LoVo (cell line): Measurements from ENCODE around the gene SLC29A2.

Source experiments
- DNase-seq: peaks from one replicate; pipeline ENCODE4 v3.0.0-alpha.2; 2016; ENCODE audit warnings: low spot score

The SLC29A2 gene, protein sequence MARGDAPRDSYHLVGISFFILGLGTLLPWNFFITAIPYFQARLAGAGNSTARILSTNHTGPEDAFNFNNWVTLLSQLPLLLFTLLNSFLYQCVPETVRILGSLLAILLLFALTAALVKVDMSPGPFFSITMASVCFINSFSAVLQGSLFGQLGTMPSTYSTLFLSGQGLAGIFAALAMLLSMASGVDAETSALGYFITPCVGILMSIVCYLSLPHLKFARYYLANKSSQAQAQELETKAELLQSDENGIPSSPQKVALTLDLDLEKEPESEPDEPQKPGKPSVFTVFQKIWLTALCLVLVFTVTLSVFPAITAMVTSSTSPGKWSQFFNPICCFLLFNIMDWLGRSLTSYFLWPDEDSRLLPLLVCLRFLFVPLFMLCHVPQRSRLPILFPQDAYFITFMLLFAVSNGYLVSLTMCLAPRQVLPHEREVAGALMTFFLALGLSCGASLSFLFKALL

DNA sequence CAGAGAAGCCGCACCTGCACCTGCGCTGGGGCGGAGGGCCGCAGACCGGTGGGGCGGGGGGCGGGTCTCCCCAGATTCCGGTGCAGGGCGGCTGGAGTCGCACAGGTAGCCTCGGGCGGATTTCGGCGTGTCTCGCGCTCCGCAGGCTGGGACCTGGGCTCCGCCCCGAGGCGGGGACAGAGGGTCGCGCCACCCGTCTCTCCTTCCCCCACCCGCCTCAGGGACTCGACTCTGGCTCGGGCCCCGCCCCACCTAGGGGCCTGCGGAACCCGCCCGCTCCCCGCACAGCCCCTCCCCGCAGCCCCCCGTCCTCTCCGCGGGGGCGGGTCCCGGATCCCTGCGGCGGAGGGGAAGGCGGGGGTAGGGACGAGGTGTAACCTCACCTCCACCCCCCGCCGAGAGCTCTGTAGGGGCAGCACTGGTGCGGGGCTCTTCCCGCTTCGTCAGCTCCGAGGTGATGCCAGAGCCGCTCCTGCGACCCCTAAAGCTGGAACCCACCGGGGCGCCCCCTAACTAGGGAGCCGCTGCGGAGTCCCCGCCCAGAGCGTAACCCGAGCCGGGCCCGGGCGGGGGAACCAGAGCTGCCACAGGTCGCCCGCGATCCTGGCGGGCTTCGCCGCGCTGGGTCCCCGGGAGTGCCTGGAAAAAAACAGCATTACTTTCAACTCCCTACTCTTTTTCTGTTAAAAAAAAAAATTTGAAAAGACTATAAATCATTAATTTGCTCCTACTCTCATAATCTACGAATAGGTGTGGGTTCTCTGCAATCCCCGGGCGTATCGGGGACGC is at the start of gene SLC29A2:
Gene SLC29A2 (minus strand): TSS at position 134 of the 789 bp plus-strand sequence. CDS start 169 bp downstream, outside the sequence.
- DNase-seq: peak; percentile 88

GRCh38 chr11:66420671-66421476 is 49.3 kb upstream of the SLC29A2 start, which contains the start of gene NPAS4:
TSS of gene NPAS4 (plus strand) at chr11:66421035. CDS start at chr11:66421180, 145 bp downstream.
- no peak for DNase-seq

GRCh38 chr11:66419825-66420224 is 48.3 kb upstream of the SLC29A2 start:
- DNase-seq: no peak

- DNase-seq: no peak
Observed at GRCh38 chr11:66418986-66419308, 47.4 kb upstream of the SLC29A2 start.

GRCh38 chr11:66418168-66418985 is 46.8 kb upstream of the SLC29A2 start:
- DNase-seq: peak; percentile 56

DNA sequence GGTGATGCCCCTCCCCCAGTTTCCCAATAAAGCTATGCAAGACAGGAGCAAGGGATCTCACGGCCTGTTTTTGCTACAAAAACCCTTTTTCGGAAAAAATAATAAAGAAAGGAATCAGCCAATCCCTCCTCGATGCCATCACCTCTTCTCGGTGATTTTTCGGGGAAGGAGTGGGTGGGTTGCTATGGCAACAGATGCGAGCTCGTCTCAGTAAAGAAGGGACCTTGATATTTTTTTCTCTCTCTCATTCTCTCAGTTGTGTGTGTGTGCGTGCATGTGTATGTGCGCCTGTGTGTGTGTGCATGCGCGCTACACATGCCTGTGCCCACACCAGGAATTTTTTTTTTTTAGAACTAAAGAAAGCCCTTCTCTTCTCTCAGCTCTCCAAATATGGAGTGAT is 45.4 kb upstream of the SLC29A2 start:
- no peak for DNase-seq

GRCh38 chr11:66415423-66415822 is 43.9 kb upstream of the SLC29A2 start:
- no peak for DNase-seq

DNA sequence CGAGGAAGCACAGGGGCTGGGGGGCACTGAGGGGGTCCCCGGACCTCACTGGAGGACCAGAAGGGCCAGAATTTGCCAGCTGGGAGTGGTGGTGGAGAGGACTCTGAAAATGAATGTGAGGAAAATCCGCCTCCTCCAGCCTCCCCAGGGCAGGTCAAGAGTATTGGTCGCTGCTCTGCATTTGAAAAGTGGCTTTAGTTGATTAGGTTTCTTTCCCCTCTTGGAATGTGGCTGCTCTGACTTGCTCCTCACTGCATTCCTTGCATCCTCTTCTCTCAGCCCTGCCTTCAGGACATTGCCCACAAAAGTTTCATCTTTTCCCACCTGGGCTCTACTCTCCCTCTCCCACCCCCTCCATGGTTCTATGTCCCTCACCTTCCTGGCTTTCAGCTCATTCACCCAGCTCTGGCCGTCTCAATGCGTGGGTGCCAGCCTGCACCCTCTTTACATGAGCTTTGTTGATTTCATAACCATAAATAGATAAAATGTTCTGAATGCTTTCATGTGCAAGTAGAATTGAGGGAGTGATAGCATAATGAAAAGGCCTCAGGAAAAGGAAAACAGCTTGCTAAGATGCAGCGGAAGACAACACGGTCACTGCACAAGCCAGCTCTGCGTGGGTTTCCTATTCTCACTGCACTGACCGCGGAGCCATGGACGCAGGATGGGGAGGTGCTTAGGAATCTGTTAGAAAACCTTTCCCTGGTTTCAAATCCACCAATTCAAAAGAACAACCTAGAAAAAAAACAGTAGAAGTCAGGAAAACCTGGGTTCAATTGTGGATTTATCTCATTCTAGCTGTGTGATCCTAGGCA is 42.8 kb upstream of the SLC29A2 start:
- DNase-seq: no peak

DNA sequence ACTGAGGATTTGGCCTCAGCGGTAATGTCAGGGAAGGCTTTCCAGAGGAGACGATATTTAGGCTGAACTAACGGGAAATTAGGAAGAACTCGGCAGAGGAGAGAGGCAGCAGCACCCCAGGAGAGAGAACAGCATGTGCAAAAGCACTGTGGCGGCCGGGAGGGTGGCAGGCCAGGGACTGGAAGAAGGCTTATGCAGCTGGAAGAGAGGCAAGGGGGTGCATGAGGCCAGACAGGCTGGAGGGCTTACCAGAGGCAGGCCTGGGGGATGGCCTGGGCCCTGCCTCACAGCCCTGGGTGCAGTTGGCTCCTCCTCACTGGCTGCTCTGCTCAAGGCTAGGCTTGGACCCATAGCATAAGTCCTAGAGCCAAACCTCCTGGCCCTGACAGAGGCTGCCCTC is 41.6 kb upstream of the SLC29A2 start:
- no peak for DNase-seq

DNA sequence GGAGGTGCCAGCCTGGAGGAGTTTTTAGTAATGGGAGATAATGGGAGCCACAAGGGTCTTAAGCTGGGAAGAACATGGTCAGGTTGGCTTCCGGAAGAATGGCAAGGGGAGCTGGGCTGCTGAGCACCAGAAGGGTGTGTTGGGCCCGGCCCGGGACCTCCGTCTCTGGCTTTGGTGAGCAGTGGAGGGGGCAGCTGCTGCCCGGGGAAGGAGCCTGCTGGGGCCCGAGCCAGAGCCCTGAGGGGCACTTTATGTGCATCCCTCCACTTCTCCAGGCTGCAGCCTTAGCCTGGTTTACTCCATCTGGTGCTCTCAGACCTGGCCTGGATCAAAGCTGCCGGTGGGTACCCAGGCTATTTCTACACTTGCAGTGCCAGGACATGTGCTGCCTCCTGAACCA is 40.5 kb upstream of the SLC29A2 start:
- no peak for DNase-seq

DNA sequence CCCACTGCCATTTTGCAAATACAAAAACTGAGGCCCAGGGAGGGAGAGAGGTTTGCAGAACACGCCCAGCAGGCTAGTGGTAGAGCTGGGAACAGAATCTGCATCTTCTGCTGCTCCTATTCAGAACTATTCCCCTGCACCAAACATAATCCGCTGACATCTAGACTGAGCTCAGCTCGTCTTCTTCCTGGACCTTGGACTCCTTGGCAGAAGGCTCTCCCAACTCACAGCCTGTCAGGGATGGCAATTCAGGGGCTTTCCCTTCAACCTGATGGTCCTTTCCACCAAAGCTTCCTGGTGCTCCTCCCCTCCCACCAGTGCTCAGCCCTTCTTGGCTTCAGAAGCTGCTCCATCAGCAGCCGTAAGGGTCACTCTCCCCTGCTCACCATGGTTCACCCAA is 39.8 kb upstream of the SLC29A2 start:
- DNase-seq: no peak

GRCh38 chr11:66410191-66410590 is 38.6 kb upstream of the SLC29A2 start:
- DNase-seq: no peak

DNA sequence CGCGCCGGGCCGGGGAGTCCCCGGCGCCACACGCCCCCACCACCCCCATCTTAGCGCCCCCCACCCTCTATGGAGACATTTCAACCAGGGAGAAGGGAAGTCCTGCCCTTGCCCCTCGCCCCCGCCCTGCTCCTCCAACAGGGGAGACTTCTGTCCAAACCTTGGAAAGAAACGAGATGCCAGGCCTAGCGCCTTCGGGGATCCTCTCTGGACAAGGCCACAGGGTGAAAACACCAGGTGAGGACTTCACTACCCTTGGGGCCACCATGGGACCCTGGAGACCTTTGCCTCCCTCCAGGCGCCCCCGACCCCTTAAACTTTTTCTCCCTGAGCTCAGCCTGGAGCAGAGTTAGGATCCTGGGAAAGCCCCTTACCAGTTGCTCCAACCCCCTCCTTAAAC is 37.7 kb upstream of the SLC29A2 start:
- DNase-seq: no peak

- DNase-seq: peak; percentile 80
Observed at GRCh38 chr11:66408488-66409214, 37.1 kb upstream of the SLC29A2 start.

GRCh38 chr11:66407651-66408050 is 36.1 kb upstream of the SLC29A2 start:
- DNase-seq: no peak

DNA sequence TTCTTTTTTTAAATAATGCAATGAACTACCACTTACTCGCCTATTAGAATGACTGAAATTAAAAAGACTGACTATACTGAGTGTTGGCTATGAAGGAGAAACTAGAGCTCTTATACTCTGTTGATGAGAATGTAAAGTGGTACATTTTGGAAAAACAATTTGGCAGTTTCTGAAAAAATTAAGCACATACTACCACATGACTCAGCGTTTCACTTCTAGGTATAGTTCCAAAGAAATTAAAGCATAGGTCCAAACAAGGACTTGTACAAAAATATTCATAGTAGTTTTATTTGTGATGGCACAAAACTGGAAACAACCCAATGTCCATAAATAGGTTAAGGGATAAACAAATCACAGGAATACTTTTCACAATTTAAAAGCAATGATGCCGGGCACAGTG is 22.4 kb upstream of the SLC29A2 start:
- no peak for DNase-seq

DNA sequence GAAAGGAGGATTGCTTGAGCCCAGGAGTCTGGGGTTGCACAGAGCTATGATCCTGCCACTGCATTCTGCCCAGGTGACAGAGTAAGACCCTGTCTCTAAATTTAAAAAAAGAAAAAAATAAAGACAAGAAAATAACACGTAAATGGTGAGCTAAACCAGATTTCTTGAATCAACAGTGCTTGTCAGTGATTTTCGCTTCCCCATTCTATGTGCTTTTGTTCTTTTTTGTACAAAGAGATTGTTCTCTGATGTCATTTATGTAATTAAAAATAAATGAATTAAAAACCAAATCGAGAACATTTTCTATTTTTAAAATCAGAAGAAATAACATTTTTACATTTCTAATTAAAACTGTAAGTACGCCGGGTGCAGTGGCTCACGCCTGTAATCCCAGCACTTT is 19.8 kb upstream of the SLC29A2 start:
- DNase-seq: no peak

GRCh38 chr11:66388780-66389386 is 17.3 kb upstream of the SLC29A2 start:
- DNase-seq: peak; percentile 55
